Measurements from ENCODE around the gene NKD1. TPM values are rescaled to one million over a fixed set of nuclear protein-coding genes. Genes with fewer than 3 reads are reported as not detected.

Gene NKD1
- total and polyA plus RNA-seq, 7 donors = 0.04 to 0.45 (median 0.22) TPM

GRCh38 chr16:50607447-50607846 is 59.3 kb downstream of the NKD1 start:
- Histone ChIP-seq H3K9me3 (no peaks in the 10 kb centered on the region), H3K27me3 (ENCODE audit: insufficient read depth in 3 of 3, low read length in 2 of 3) (no peaks in the 10 kb centered on the region), H3K36me3 (ENCODE audit: insufficient read depth in 1 of 2, low read depth in 1 of 2) (no peaks in the 10 kb centered on the region), H3K27ac (no peak overlapping the region), H3K4me3 (no peak overlapping the region), H3K4me1 (no peaks in the 10 kb centered on the region)
- WGBS, 3 donors = 78 to 82% (median 79%) methylated on average over 4 of the region's 4 CpGs
- intact Hi-C loops (cut with DNase I) = no loop called here
- no peak for TF ChIP-seq CTCF (IDR thresholded peaks at IDR 0.05)
- DNase-seq (no peak), ATAC-seq (no peak)

DNA sequence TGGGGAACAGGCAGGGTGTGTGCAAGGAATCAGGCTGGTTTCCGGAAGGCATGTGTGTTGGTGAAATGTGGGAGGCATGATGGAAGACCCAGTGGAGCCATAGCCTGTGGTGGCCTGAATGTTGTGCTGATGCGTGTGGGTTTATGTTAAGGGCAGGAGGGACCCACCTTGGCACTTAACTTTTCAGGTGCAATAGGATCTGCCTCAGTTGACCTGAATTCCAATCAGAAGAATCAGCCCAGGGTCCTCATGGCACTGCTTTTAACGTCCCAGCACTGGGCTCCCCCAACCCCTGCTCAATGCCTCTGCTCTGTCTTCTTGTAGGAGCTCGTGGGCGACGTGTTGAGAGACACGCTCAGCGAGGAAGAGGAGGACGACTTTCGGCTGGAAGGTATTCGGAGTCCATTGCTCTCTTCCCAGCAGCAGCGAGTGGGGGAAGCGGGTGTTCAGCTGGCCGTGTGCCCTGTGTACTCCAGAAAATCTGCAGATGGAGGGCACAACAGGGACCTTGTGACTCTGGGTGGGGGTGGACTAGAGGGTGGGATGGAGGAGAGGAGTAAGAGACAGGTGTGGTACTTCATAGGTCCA is 59.9 kb downstream of the NKD1 start:
- intact Hi-C loops (cut with DNase I) = no loop called here
- H3K27me3 ChIP-seq (ENCODE audit: insufficient read depth in 3 of 3, low read length in 2 of 3) = no peaks in the 10 kb centered on the region
- DNase-seq (no peak), ATAC-seq (no peak)
- H3K36me3 ChIP-seq (ENCODE audit: insufficient read depth in 1 of 2, low read depth in 1 of 2) = no peaks in the 10 kb centered on the region
- H3K27ac ChIP-seq = no peak overlapping the region
- H3K4me3 ChIP-seq = no peak overlapping the region
- no peak for TF ChIP-seq CTCF (IDR thresholded peaks at IDR 0.05)
- 92 to 96% (median 95%) methylated on average over 14 of the region's 14 CpGs for WGBS, 3 donors
- H3K9me3 ChIP-seq = no peaks in the 10 kb centered on the region
- H3K4me1 ChIP-seq = no peaks in the 10 kb centered on the region

DNA sequence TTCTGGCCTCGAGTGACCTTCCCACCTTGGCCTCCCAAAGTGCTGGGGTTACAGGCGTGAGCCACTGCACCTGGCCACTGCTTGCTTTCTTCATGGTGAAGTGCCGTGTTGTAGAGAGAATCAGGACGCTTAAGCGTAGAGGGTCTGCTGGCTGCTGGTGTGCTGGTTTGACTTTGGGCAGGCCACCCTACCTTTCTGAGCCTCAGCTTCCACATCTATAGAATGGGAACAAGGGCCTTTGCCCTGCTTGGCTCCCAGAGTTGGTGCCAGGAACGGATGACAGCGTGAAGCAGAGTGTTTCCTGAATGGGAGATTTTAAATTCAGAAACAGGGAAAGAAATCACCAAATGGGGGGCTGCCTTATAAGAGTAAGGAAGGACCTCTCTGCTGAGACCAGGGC is 60.9 kb downstream of the NKD1 start:
- TF ChIP-seq CTCF (IDR thresholded peaks at IDR 0.05) = no peak
- Histone ChIP-seq H3K27me3 (ENCODE audit: insufficient read depth in 3 of 3, low read length in 2 of 3) (no peaks in the 10 kb centered on the region), H3K4me3 (no peak overlapping the region), H3K36me3 (ENCODE audit: insufficient read depth in 1 of 2, low read depth in 1 of 2) (no peaks in the 10 kb centered on the region), H3K9me3 (no peaks in the 10 kb centered on the region), H3K27ac (no peak overlapping the region), H3K4me1 (no peaks in the 10 kb centered on the region)
- DNase-seq (no peak), ATAC-seq (no peak)
- intact Hi-C loops (cut with DNase I) = no loop called here
- WGBS, 3 donors = 90 to 97% (median 95%) methylated on average over 7 of the region's 7 CpGs

GRCh38 chr16:50609471-50609870 is 61.3 kb downstream of the NKD1 start:
- H3K4me3 ChIP-seq = no peak overlapping the region
- H3K27ac ChIP-seq = no peak overlapping the region
- intact Hi-C loops (cut with DNase I) = no loop called here
- no peak for DNase-seq
- H3K4me1 ChIP-seq = no peaks in the 10 kb centered on the region
- TF ChIP-seq CTCF (IDR thresholded peaks at IDR 0.05) = no peak
- no peaks in the 10 kb centered on the region for H3K27me3 ChIP-seq (ENCODE audit: insufficient read depth in 3 of 3, low read length in 2 of 3)
- no peaks in the 10 kb centered on the region for H3K9me3 ChIP-seq
- peak in 1 of 4 donors; percentile 39 for ATAC-seq
- WGBS, 3 donors = 44 to 51% (median 44%) methylated on average over 5 of the region's 5 CpGs
- H3K36me3 ChIP-seq (ENCODE audit: insufficient read depth in 1 of 2, low read depth in 1 of 2) = no peaks in the 10 kb centered on the region
